HCT116 (cell line): ENCODE data around the gene TMEM131. TPM values are rescaled to one million over a fixed set of nuclear protein-coding genes. Genes with fewer than 3 reads are reported as not detected.

ENCODE experiments used
- ATAC-seq: fragments of 200-7000 bp; cut with Tn5 transposase; 2 replicates; pipeline ENCODE4 v1.9.1; 2020; ENCODE audit warnings: mild to moderate bottlenecking, moderate library complexity
- BruUV-seq: library from RNA; stranded (reverse); fragments of 400-500 nt; replicated peaks from 2 replicates; lab custom pipeline; 2021; lab: Mats Ljungman, UMichigan
- CTCF ChIA-PET: fragments of 300-600 bp; sonication (Branson Sonifier 250); formaldehyde crosslinking; loops from one replicate; lab custom pipeline; 2021; ENCODE audit warnings: antibody characterized with exemption; lab: Charles Lee
- POLR2A ChIA-PET: fragments of 300-600, 350-600 bp; sonication (Branson Sonifier 250); formaldehyde crosslinking; loops from one replicate; lab custom pipeline; 2021; ENCODE audit warnings: antibody characterized with exemption; lab: Charles Lee
- RAD21 ChIA-PET, 2 experiments: fragments of 300-600 bp; sonication (Branson Sonifier 250); formaldehyde crosslinking; loops; one replicate each; lab custom pipeline; 2023; ENCODE audit warnings: low total read pairs in 2 of 2; ENCODE audit not compliant: uncharacterized antibody in 2 of 2, unreplicated experiment in 2 of 2, low non-redundant PET in 1 of 2; lab: Charles Lee
- DNase-seq: peaks from one replicate; pipeline ENCODE4 v3.0.0-alpha.2; 2010; ENCODE audit warnings: low read depth, low spot score
- H2AFZ ChIP-seq: fragments of 200-600 bp; shearing (Covaris generic), sonication (generic); 2 replicates; pipeline ENCODE4 v1.6.1; 2017; ENCODE audit warnings: low read depth, mixed run types, mixed read lengths, antibody characterized with exemption, low read length; ENCODE audit not compliant: poor library complexity, severe bottlenecking
- H3K27ac ChIP-seq: 2 replicates; pipeline ENCODE4 v1.5.1; 2012; ENCODE audit warnings: low read depth, low read length
- H3K27me3 ChIP-seq: fragments of 200-600 bp; sonication (generic); 2 replicates; pipeline ENCODE4 v1.6.1; 2016; ENCODE audit warnings: mixed run types, low read length, mixed read lengths; ENCODE audit not compliant: insufficient read depth
- H3K36me3 ChIP-seq, 2 experiments: fragments of 200-500 bp in 1 of 2; fragments of 200-600 bp in 1 of 2; sonication (Bioruptor generic) in 1 of 2; sonication (generic) in 1 of 2; 2 replicates each; pipeline versions ENCODE4 v1.5.1 to v1.6.1; 2014 to 2016; ENCODE audit warnings: low read length in 2 of 2, inconsistent platforms in 1 of 2, mixed read lengths in 1 of 2, mixed run types in 1 of 2; ENCODE audit not compliant: insufficient read depth in 2 of 2, control insufficient read depth in 1 of 2
- H3K4me1 ChIP-seq, 2 experiments: fragments of 200-600 bp in 1 of 2; sonication (generic) in 1 of 2; 2 replicates each; pipeline versions ENCODE4 v1.5.1 to v1.6.1; 2012 to 2017; ENCODE audit warnings: low read length in 2 of 2, inconsistent platforms in 1 of 2, mild to moderate bottlenecking in 1 of 2, mixed read lengths in 1 of 2, mixed run types in 1 of 2, moderate library complexity in 1 of 2; ENCODE audit not compliant: insufficient read depth in 2 of 2, control insufficient read depth in 1 of 2
- H3K4me2 ChIP-seq: fragments of 200-600 bp; sonication (generic); 2 replicates; pipeline ENCODE4 v1.6.1; 2017; ENCODE audit warnings: mixed run types, low read length, mixed read lengths
- H3K4me3 ChIP-seq, 2 experiments: fragments of 200-600 bp in 1 of 2; sonication (generic) in 1 of 2; replicated peaks in 1 of 2; 2 replicates each; pipeline ENCODE4 v1.5.1; 2011 to 2016; ENCODE audit warnings: low read length in 2 of 2, control low read depth in 1 of 2, low read depth in 1 of 2, mild to moderate bottlenecking in 1 of 2, mixed read lengths in 1 of 2, mixed run types in 1 of 2
- H3K79me2 ChIP-seq: fragments of 200-600 bp; sonication (generic); 2 replicates; pipeline ENCODE4 v1.6.1; 2017; ENCODE audit warnings: mild to moderate bottlenecking, mixed run types, low read length, moderate library complexity, mixed read lengths; ENCODE audit not compliant: insufficient read depth
- H3K9ac ChIP-seq: fragments of 200-600 bp; sonication (generic); 2 replicates; pipeline ENCODE4 v1.6.1; 2016; ENCODE audit warnings: low read length, mixed read lengths
- H3K9me2 ChIP-seq: fragments of 200-600 bp; sonication (generic), shearing (Covaris generic); 2 replicates; pipeline ENCODE4 v1.6.1; 2017; ENCODE audit warnings: mixed run types, mild to moderate bottlenecking, moderate library complexity; ENCODE audit not compliant: insufficient read depth
- H3K9me3 ChIP-seq, 2 experiments: fragments of 200-500 bp in 1 of 2; fragments of 200-600 bp in 1 of 2; sonication (Bioruptor generic) in 1 of 2; sonication (generic) in 1 of 2; 2 replicates each; pipeline ENCODE4 v1.6.1; 2014 to 2017; ENCODE audit warnings: low read length in 2 of 2, mixed read lengths in 2 of 2, inconsistent platforms in 1 of 2, low read depth in 1 of 2, mild to moderate bottlenecking in 1 of 2, mixed run types in 1 of 2, moderate library complexity in 1 of 2; ENCODE audit not compliant: control insufficient read depth in 1 of 2, insufficient read depth in 1 of 2
- H4K20me1 ChIP-seq: fragments of 200-600 bp; sonication (generic), shearing (Covaris generic); 2 replicates; pipeline ENCODE4 v1.6.1; 2017; ENCODE audit warnings: mixed run types, mild to moderate bottlenecking, moderate library complexity; ENCODE audit not compliant: insufficient read depth
- CBX3 ChIP-seq: IDR thresholded peaks from 2 replicates; pipeline ENCODE4 v1.6.1; 2012; ENCODE audit warnings: low read depth
- ELF1 ChIP-seq: IDR thresholded peaks from 2 replicates; pipeline ENCODE4 v1.6.1; 2012; ENCODE audit warnings: low read depth, borderline replicate concordance
- EZH2phosphoT487 ChIP-seq: fragments of 200-600 bp; IDR thresholded peaks from 2 replicates; pipeline ENCODE4 v1.6.1; 2018; ENCODE audit warnings: antibody characterized with exemption, borderline replicate concordance
- FOSL1 ChIP-seq: IDR thresholded peaks from 2 replicates; pipeline ENCODE4 v1.6.1; 2012; ENCODE audit warnings: low read depth
- POLR2A ChIP-seq: IDR thresholded peaks from 2 replicates; pipeline ENCODE4 v1.7.0; 2011; ENCODE audit warnings: borderline replicate concordance; ENCODE audit not compliant: insufficient read depth, insufficient read length; ENCODE audit errors: extremely low read depth
- POLR2AphosphoS5 ChIP-seq: IDR thresholded peaks from 2 replicates; pipeline ENCODE4 v1.6.1; 2011; ENCODE audit warnings: mild to moderate bottlenecking, low read depth, low read length, moderate library complexity
- SIN3A ChIP-seq: IDR thresholded peaks from 2 replicates; pipeline ENCODE4 v1.6.1; 2012; ENCODE audit warnings: low read depth
- SP1 ChIP-seq: IDR thresholded peaks from 2 replicates; pipeline ENCODE4 v1.6.1; 2012; ENCODE audit warnings: low read depth
- SRF ChIP-seq: IDR thresholded peaks from 2 replicates; pipeline ENCODE4 v1.6.1; 2012; ENCODE audit warnings: low read depth
- YY1 ChIP-seq: IDR thresholded peaks from 2 replicates; pipeline ENCODE4 v1.6.1; 2011; ENCODE audit warnings: low read length, low read depth, moderate library complexity, mild to moderate bottlenecking; ENCODE audit not compliant: insufficient replicate concordance; ENCODE audit errors: extremely low read depth
- ZFX ChIP-seq: fragments of 450-650 bp; IDR thresholded peaks from 2 replicates; pipeline ENCODE4 v1.6.1; 2017
- ZNF274 ChIP-seq: fragments of 200-500 bp; sonication (Bioruptor generic); IDR thresholded peaks from 2 replicates; pipeline ENCODE4 v1.6.1; 2014; ENCODE audit warnings: mild to moderate bottlenecking, low read depth, low read length, inconsistent platforms
- intact Hi-C: fragments of 100-400 bp; cut with micrococcal nuclease; formaldehyde crosslinking; loops from 2 replicates; pipeline ENCODE4 v1.10.0; 2022
- total RNA-seq: library from RNA; stranded (reverse); gene quantifications from one replicate; pipeline ENCODE4 v1.2.1, GENCODE V29; 2021; ENCODE audit not compliant: unreplicated experiment
- TF ChIP-seq, protein P1 (sequence below): IDR thresholded peaks from 2 replicates; pipeline ENCODE4 v1.6.1; 2012
- TF ChIP-seq, protein P2 (sequence below), 3 experiments: fragments of 200-600 bp in 1 of 3; sonication (generic) in 1 of 3; IDR thresholded peaks in 2 of 3; conservative IDR thresholded peaks in 1 of 3; 2 replicates each; pipeline ENCODE4 v1.5.1; 2012 to 2017; ENCODE audit warnings: low read depth in 2 of 3, low read length in 2 of 3, antibody characterized with exemption in 1 of 3, borderline replicate concordance in 1 of 3, control low read depth in 1 of 3, mild to moderate bottlenecking in 1 of 3, mixed read lengths in 1 of 3, mixed run types in 1 of 3, moderate library complexity in 1 of 3; ENCODE audit not compliant: insufficient read depth in 1 of 3

The TMEM131 gene
- total RNA-seq, 1 experiment from 2014 or later = 51.5 TPM

GRCh38 chr2:97906307-97906706, 89.4 kb downstream of the TMEM131 start:
- Histone ChIP-seq H3K9me3 (no peaks in the 10 kb centered on the region), H3K9ac (no peak overlapping the region), H3K4me1 (peaks cover 0 to 28% of the 10 kb centered on the region in 2 experiments; a peak in 1 of 4 replicates), H3K4me2 (no peak overlapping the region), H3K27ac (no peak overlapping the region), H3K9me2 (no peaks in the 10 kb centered on the region), H3K4me3 (no peak overlapping the region), H3K79me2 (peaks cover 23% of the 10 kb centered on the region), H2AFZ (no peak overlapping the region), H4K20me1 (no peaks in the 10 kb centered on the region), H3K27me3 (no peaks in the 10 kb centered on the region), H3K36me3 (no peaks in the 10 kb centered on the region)
- no TSS peak for BruUV-seq
- TF ChIP-seq, protein P1, sequence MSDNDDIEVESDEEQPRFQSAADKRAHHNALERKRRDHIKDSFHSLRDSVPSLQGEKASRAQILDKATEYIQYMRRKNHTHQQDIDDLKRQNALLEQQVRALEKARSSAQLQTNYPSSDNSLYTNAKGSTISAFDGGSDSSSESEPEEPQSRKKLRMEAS = no peak
- no peak for TF ChIP-seq SP1
- TF ChIP-seq ZNF274 = no peak
- no peak for TF ChIP-seq FOSL1
- no peak for TF ChIP-seq CBX3
- no peak for TF ChIP-seq YY1
- TF ChIP-seq POLR2AphosphoS5 = no peak
- TF ChIP-seq SRF = no peak
- TF ChIP-seq POLR2A = no peak
- TF ChIP-seq EZH2phosphoT487 = no peak
- no peak for TF ChIP-seq SIN3A
- TF ChIP-seq, protein P2, sequence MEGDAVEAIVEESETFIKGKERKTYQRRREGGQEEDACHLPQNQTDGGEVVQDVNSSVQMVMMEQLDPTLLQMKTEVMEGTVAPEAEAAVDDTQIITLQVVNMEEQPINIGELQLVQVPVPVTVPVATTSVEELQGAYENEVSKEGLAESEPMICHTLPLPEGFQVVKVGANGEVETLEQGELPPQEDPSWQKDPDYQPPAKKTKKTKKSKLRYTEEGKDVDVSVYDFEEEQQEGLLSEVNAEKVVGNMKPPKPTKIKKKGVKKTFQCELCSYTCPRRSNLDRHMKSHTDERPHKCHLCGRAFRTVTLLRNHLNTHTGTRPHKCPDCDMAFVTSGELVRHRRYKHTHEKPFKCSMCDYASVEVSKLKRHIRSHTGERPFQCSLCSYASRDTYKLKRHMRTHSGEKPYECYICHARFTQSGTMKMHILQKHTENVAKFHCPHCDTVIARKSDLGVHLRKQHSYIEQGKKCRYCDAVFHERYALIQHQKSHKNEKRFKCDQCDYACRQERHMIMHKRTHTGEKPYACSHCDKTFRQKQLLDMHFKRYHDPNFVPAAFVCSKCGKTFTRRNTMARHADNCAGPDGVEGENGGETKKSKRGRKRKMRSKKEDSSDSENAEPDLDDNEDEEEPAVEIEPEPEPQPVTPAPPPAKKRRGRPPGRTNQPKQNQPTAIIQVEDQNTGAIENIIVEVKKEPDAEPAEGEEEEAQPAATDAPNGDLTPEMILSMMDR (IDR thresholded peaks at IDR 0.05 in 2 of 3, conservative IDR thresholded peaks at IDR 0.05 in 1 of 3; ENCODE audit: borderline replicate concordance in 1 of 3, insufficient read depth in 1 of 3, low read depth in 2 of 3, low read length in 2 of 3) = no peak
- TF ChIP-seq ELF1 = no peak
- TF ChIP-seq ZFX = no peak
- intact Hi-C loops = no loop called here
- ChIA-PET CTCF (no interaction called here), POLR2A (no interaction called here), RAD21 (no interaction called here)
- ATAC-seq (no peak), DNase-seq (no peak)
